Mesenchymal stem cell (in vitro differentiated cells and primary cell): Measurements from ENCODE around the gene ACTRT2. TPM values are rescaled to one million over a fixed set of nuclear protein-coding genes. Genes with fewer than 3 reads are reported as not detected.

ENCODE experiments used
- DNase-seq: peaks from one replicate; pipeline ENCODE4 v3.0.0-alpha.2; 2013
- H2AFZ ChIP-seq: one replicate; pipeline ENCODE4 v1.6.1; 2013; ENCODE audit warnings: low read depth, mild to moderate bottlenecking, control low read depth, inconsistent platforms, low read length, moderate library complexity
- H2AK5ac ChIP-seq: 2 replicates; pipeline ENCODE4 v1.6.1; 2013; ENCODE audit warnings: low read length, moderate library complexity, mild to moderate bottlenecking, inconsistent platforms; ENCODE audit not compliant: severe bottlenecking
- H2BK120ac ChIP-seq: one replicate; pipeline ENCODE4 v1.6.1; 2013; ENCODE audit warnings: low read depth, mild to moderate bottlenecking, inconsistent platforms, low read length, moderate library complexity
- H2BK12ac ChIP-seq, 2 experiments: one replicate each; pipeline ENCODE4 v1.6.1; 2013; ENCODE audit warnings: inconsistent platforms in 2 of 2, low read length in 2 of 2, mild to moderate bottlenecking in 2 of 2, moderate library complexity in 2 of 2, control low read depth in 1 of 2
- H2BK15ac ChIP-seq: one replicate; pipeline ENCODE4 v1.6.1; 2013; ENCODE audit warnings: mild to moderate bottlenecking, low read depth, inconsistent platforms; ENCODE audit not compliant: poor library complexity, severe bottlenecking
- H2BK5ac ChIP-seq: 2 replicates; pipeline ENCODE4 v1.6.1; 2013; ENCODE audit warnings: low read depth, mild to moderate bottlenecking, low read length, control low read depth, inconsistent platforms; ENCODE audit not compliant: poor library complexity, severe bottlenecking
- H3K14ac ChIP-seq, 2 experiments: one replicate each; pipeline ENCODE4 v1.6.1; 2013; ENCODE audit warnings: inconsistent platforms in 2 of 2, low read length in 2 of 2, control low read depth in 1 of 2, mild to moderate bottlenecking in 1 of 2, moderate library complexity in 1 of 2
- H3K18ac ChIP-seq, 2 experiments: one replicate each; pipeline ENCODE4 v1.6.1; 2013; ENCODE audit warnings: inconsistent platforms in 2 of 2, low read length in 2 of 2, control low read depth in 1 of 2, low read depth in 1 of 2, mild to moderate bottlenecking in 1 of 2
- H3K23ac ChIP-seq, 2 experiments: one replicate each; pipeline ENCODE4 v1.6.1; 2013; ENCODE audit warnings: inconsistent platforms in 2 of 2, low read length in 2 of 2, mild to moderate bottlenecking in 2 of 2, moderate library complexity in 2 of 2, control low read depth in 1 of 2
- H3K27ac ChIP-seq: 2 replicates; pipeline ENCODE4 v1.5.1; 2013; ENCODE audit warnings: mild to moderate bottlenecking, moderate library complexity, low read length, control low read depth, inconsistent platforms; ENCODE audit not compliant: poor library complexity, severe bottlenecking
- H3K27me3 ChIP-seq, 2 experiments: 2 replicates each; pipeline versions ENCODE4 v1.6.1 to v1.7.0; 2013; ENCODE audit warnings: low read length in 2 of 2, mild to moderate bottlenecking in 2 of 2, moderate library complexity in 2 of 2, control low read depth in 1 of 2, inconsistent platforms in 1 of 2; ENCODE audit not compliant: control insufficient read depth in 1 of 2, insufficient read depth in 1 of 2
- H3K36me3 ChIP-seq, 2 experiments: 2 replicates each; pipeline versions ENCODE4 v1.6.1 to v1.7.0; 2013; ENCODE audit warnings: low read length in 2 of 2, control low read depth in 1 of 2, inconsistent platforms in 1 of 2, low read depth in 1 of 2, mild to moderate bottlenecking in 1 of 2; ENCODE audit not compliant: insufficient read depth in 2 of 2, control insufficient read depth in 1 of 2
- H3K4ac ChIP-seq, 2 experiments: one replicate each; pipeline ENCODE4 v1.6.1; 2013; ENCODE audit warnings: inconsistent platforms in 2 of 2, low read length in 2 of 2, mild to moderate bottlenecking in 2 of 2, moderate library complexity in 2 of 2, control low read depth in 1 of 2, low read depth in 1 of 2
- H3K4me1 ChIP-seq: 2 replicates; pipeline ENCODE4 v1.6.1; 2013; ENCODE audit warnings: low read depth, low read length, control low read depth; ENCODE audit not compliant: control insufficient read depth, insufficient read depth
- H3K4me2 ChIP-seq: 2 replicates; pipeline ENCODE4 v1.6.1; 2013; ENCODE audit warnings: low read length, mild to moderate bottlenecking, inconsistent platforms; ENCODE audit not compliant: poor library complexity, severe bottlenecking
- H3K4me3 ChIP-seq, 2 experiments: 2 replicates each; pipeline versions ENCODE4 v1.5.1 to v1.7.0; 2013; ENCODE audit warnings: low read length in 2 of 2, mild to moderate bottlenecking in 2 of 2, control low read depth in 1 of 2, low read depth in 1 of 2; ENCODE audit not compliant: insufficient read depth in 1 of 2
- H3K79me1 ChIP-seq: replicated peaks from 2 replicates; pipeline ENCODE4 v1.6.1; 2013; ENCODE audit warnings: mild to moderate bottlenecking, control low read depth, low read length, inconsistent platforms; ENCODE audit not compliant: poor library complexity, severe bottlenecking
- H3K9ac ChIP-seq: 2 replicates; pipeline ENCODE4 v1.7.0; 2013; ENCODE audit warnings: mild to moderate bottlenecking, low read length, moderate library complexity
- H3K9me3 ChIP-seq: 2 replicates; pipeline ENCODE4 v1.7.0; 2013; ENCODE audit warnings: mild to moderate bottlenecking, low read length; ENCODE audit not compliant: control insufficient read depth
- H4K8ac ChIP-seq: one replicate; pipeline ENCODE4 v1.6.1; 2013; ENCODE audit warnings: inconsistent platforms, mild to moderate bottlenecking, low read length, moderate library complexity
- H4K91ac ChIP-seq: one replicate; pipeline ENCODE4 v1.6.1; 2013; ENCODE audit warnings: mild to moderate bottlenecking, low read length, inconsistent platforms
- WGBS: methylation state at CpG from one replicate; pipeline ENCODE4 v1.1.7; 2013; ENCODE audit warnings: mixed read lengths; 5-methylcytosine and 5-hydroxymethylcytosine counted together
- polyA plus RNA-seq, 2 experiments: library from polyadenylated mRNA; stranded (reverse); fragments of 200-250 nt; gene quantifications; one replicate each; pipeline ENCODE4 v1.2.3, GENCODE V29; 2013

ACTRT2 gene
- not detected for polyA plus RNA-seq (2013, experiment 1 of 2)
- not detected for polyA plus RNA-seq (2013, experiment 2 of 2)

DNA sequence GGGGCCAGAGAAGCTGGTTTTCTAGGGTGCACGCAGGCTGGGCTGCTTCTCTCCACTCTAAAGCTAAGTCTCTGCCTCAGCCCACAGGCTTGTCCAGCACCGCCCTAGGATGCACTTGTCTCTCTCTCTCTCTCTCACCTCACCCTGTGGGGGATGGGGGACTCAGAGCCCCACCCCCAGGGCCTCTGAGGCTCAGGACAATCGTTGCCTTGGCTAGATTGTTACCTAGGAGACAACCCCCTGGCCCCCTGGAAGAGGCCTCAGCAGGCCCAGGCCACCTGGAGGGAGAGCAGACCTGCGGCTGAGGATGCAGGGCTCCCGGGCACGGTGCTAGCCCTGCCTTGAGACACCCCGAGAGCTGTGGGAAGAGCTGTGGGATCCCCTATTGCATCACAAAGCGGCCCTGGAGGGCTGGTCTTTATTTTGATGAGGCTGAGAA is at the start of gene ACTRT2:
TSS of gene ACTRT2 (plus strand) at position 235 of the 439 bp plus-strand sequence. CDS start 220 bp downstream, outside the sequence.
- H4K8ac ChIP-seq = no peak within 1 kb of the TSS
- no peak within 1 kb of the TSS for H4K91ac ChIP-seq
- H2AFZ ChIP-seq = no peak within 1 kb of the TSS
- peaks cover 0 to 27% of the 10 kb centered on the region in 2 experiments for H3K27me3 ChIP-seq
- 62% methylated on average over 8 of the region's 8 CpGs for WGBS
- no peaks in the 10 kb centered on the region for H3K9me3 ChIP-seq
- H3K4me1 ChIP-seq = no peaks in the 10 kb centered on the region
- H2BK15ac ChIP-seq = no peak within 1 kb of the TSS
- H3K18ac ChIP-seq = no peak within 1 kb of the TSS
- H3K23ac ChIP-seq = no peak within 1 kb of the TSS
- H3K36me3 ChIP-seq = no peaks in the 10 kb centered on the region
- DNase-seq = no peak
- no peak within 1 kb of the TSS for H3K9ac ChIP-seq
- no peak within 1 kb of the TSS for H3K4me2 ChIP-seq
- H3K4me3 ChIP-seq = peak within 1 kb of the TSS in 1 of 2 experiments; percentile 1
- H3K27ac ChIP-seq = no peak within 1 kb of the TSS
- no peak within 1 kb of the TSS for H2BK12ac ChIP-seq
- H2BK120ac ChIP-seq = no peak within 1 kb of the TSS
- H2AK5ac ChIP-seq = no peak within 1 kb of the TSS
- no peak within 1 kb of the TSS for H3K14ac ChIP-seq
- H3K79me1 ChIP-seq = no peaks in the 10 kb centered on the region
- H2BK5ac ChIP-seq = no peak within 1 kb of the TSS
- no peak within 1 kb of the TSS for H3K4ac ChIP-seq

DNA sequence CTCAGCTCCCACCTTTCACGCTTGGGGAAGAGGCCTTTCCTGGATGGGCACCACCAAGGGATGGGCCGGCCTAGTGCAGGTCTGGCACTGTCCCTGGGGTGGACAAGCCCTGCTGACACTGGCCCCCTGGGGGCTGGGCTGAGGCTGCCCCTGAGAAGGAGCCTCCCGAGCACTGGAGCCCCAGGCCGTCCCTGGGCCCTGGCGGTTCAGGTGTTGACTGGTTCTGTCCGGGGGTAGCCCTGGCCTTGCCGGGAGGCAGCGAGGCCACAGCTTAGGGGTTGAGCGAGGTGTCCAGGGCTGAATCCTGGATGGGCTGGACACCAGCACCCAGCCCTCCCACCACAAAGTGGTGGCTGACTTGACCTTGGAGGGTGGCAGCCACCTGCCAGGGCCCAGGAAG is 49.7 kb upstream of the ACTRT2 start:
- DNase-seq = no peak
- Histone ChIP-seq H3K4me3 (no peak overlapping the region), H2BK120ac (no peak overlapping the region), H3K9me3 (no peaks in the 10 kb centered on the region), H3K18ac (no peak overlapping the region), H3K36me3 (no peaks in the 10 kb centered on the region), H3K27me3 (peaks cover 0 to 4% of the 10 kb centered on the region in 2 experiments), H3K79me1 (no peaks in the 10 kb centered on the region), H2AK5ac (no peak overlapping the region), H3K9ac (no peak overlapping the region), H2BK12ac (no peak overlapping the region), H2BK5ac (no peak overlapping the region), H4K8ac (no peak overlapping the region), H3K27ac (no peak overlapping the region), H3K4me2 (no peak overlapping the region), H2BK15ac (no peak overlapping the region), H3K23ac (no peak overlapping the region), H2AFZ (no peak overlapping the region), H3K14ac (no peak overlapping the region), H4K91ac (no peak overlapping the region), H3K4me1 (no peaks in the 10 kb centered on the region), H3K4ac (no peak overlapping the region)
- WGBS = 65% methylated on average over 9 of the region's 9 CpGs

DNA sequence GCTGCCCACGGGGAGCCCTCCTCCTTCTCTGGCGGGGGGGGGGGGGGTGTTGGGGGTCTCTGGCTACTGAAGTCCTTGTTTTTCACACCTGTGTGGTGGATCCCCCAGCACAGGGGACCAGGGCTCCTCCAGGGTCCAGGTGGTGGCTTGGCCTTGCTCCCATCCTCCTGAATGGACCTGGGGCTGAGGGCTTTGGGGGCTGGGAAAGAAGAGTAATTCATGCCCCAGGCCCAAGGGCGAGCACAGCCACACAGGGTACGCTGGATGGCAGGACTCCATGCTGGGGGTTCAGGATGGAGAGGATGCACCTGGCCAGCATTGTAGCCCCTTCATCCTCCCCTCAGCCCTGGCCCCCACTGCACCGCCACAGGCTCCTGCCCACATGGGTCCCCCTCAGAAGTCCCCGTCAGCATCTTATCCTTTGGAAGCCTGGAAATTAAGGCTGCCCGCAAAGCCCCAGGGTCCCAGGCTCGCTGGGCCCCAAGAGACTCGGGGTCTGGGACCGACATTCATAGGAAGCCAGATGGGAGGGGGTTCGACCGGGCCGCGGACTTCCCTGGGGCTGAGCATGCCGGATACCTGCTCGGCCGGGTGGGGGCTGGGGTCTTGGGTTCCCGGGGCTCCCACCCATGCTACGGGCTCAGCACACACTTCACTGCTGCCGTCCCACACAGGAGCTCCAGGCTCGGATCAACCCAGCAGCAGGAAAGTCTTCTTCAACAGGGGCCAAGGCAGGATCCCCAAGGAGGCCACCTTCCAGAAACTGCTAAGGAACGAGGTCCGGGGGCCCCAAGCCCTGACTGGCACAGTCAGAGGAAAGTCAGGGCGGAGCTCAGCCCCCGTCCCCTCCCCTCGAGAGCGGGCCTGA is 49.0 kb upstream of the ACTRT2 start:
- Histone ChIP-seq H3K4me3 (no peak overlapping the region), H3K23ac (no peak overlapping the region), H2BK12ac (no peak overlapping the region), H3K9me3 (no peaks in the 10 kb centered on the region), H3K18ac (no peak overlapping the region), H3K4me1 (no peaks in the 10 kb centered on the region), H3K36me3 (no peaks in the 10 kb centered on the region), H3K79me1 (no peaks in the 10 kb centered on the region), H2AFZ (no peak overlapping the region), H2BK120ac (no peak overlapping the region), H3K27me3 (peaks cover 0 to 4% of the 10 kb centered on the region in 2 experiments), H3K4ac (no peak overlapping the region), H4K91ac (no peak overlapping the region), H3K27ac (no peak overlapping the region), H2BK5ac (no peak overlapping the region), H2AK5ac (no peak overlapping the region), H3K4me2 (no peak overlapping the region), H4K8ac (no peak overlapping the region), H2BK15ac (no peak overlapping the region), H3K14ac (no peak overlapping the region), H3K9ac (no peak overlapping the region)
- DNase-seq = no peak
- WGBS = 84% methylated on average over 26 of the region's 27 CpGs

DNA sequence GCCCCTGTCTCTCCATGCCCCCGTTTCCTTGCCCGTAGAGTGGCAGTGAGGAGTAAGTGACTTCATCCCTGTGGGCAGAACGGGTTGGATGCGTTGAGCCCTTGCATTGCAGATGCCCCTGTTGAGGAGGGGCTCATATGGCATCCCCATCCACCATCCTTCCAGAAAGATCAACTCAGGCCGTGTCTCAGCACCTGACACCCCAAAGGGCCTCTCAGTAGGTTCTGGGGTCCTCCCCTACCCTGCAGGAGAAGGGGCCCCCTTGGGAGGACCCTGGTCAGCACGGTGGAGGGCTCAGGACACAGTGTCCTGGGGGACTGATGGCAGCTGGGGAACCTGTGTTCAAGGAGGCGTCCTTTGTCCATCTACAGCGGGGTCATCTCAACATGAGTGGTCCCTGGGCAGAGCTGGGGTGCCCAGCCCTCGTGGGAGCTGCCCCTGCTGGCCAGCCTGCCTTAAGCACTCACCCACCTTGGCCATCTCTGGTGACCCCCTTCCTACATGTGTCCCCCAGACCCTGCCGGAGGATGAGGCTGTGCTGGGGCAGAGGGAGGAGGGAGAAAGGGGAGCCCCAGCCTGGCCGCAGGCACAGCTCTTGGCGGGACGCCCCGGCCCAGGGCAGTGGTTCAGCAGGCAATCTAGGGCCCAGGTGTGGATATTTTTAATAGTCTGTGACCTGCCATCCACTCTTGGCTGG is 48.2 kb upstream of the ACTRT2 start:
- H3K18ac ChIP-seq = no peak overlapping the region
- H3K4me3 ChIP-seq = peak overlapping the region in 1 of 2 experiments; percentile 28
- H3K4me2 ChIP-seq = no peak overlapping the region
- H3K27ac ChIP-seq = no peak overlapping the region
- no peaks in the 10 kb centered on the region for H3K9me3 ChIP-seq
- H2BK15ac ChIP-seq = no peak overlapping the region
- no peak overlapping the region for H3K4ac ChIP-seq
- no peak overlapping the region for H2AK5ac ChIP-seq
- no peak overlapping the region for H2BK12ac ChIP-seq
- peaks cover 0 to under 1% of the 10 kb centered on the region in 2 experiments for H3K27me3 ChIP-seq
- no peak overlapping the region for H2BK5ac ChIP-seq
- H3K14ac ChIP-seq = no peak overlapping the region
- H4K91ac ChIP-seq = no peak overlapping the region
- no peak overlapping the region for H2BK120ac ChIP-seq
- DNase-seq = no peak
- no peak overlapping the region for H3K9ac ChIP-seq
- H3K79me1 ChIP-seq = no peaks in the 10 kb centered on the region
- no peak overlapping the region for H2AFZ ChIP-seq
- H4K8ac ChIP-seq = no peak overlapping the region
- no peaks in the 10 kb centered on the region for H3K36me3 ChIP-seq
- H3K4me1 ChIP-seq = no peaks in the 10 kb centered on the region
- 77% methylated on average over 12 of the region's 14 CpGs for WGBS
- no peak overlapping the region for H3K23ac ChIP-seq
